ENCODE results near the gene CDH23.

Gene CDH23

GRCh38 chr10:71747039-71747531 is 350.4 kb downstream of the CDH23 start:
- DNase-seq, result no peak

GRCh38 chr10:71747551-71748523 is 351.1 kb downstream of the CDH23 start:
- peak in 1 of 14 donors; percentile 36 for DNase-seq

DNA sequence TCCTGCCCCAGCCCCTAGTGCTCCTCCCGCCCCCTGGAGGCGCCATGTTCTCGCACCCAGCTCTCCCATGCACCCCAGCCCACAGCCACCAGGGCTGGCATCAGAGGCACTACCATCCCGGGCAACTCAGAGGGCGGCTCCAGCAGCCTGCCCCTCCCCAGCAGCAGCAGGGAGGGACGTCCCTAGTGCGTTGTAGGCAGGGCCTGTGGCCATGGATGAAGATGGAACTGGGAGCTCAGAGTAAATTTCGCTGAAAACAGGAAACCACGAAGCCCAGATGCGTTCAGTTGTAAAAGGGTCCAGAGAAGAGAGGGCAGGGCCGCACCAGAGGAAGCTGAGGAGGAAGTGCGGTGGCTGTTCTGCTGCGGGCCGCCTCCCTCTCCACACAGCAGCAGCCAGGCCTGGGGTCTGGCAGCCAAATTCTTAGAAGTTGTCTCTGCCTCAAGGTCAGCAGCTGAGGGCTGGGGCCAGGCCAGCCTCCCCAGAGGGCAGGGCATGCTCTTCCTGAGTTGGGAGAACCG is 352.0 kb downstream of the CDH23 start:
- peak in 8 of 14 donors; percentile 39 to 68 (median 58) for DNase-seq

GRCh38 chr10:71749396-71749795 is 352.7 kb downstream of the CDH23 start:
- DNase-seq, result no peak

DNA sequence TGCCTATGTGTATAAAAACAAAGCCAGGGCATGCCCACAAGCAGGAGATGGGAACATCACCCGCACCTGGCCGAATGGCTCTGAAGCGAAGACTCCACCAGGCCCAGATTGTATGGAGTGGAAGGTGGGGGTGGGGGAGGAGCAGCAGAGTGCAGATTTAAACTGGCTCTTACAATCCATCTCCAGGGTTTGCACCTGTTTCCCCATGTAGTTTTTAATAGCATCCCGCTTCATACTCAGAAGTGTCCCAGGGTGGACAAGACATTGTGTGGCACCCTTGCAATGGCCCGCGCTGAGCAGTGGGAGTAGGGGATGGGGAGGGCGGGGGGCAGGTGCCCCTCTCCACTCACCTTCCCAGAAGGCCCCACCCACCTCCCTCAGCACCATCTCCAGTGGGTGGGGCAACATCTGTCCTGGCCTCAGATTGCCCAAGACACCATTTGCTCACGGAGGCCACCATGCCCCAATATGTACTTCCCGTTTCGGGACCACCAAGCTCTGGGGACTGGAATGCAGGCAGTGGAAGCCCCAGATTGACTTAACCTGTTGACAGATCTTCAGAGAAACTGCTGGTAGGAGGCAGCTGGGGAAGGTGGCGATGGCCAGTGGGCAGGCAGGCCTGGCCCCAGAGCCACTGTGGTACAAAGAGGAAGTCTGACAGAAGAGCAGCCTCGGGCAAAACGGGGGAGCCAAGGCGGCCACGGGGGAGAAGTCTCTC is 353.6 kb downstream of the CDH23 start:
- DNase-seq, result no peak

GRCh38 chr10:71750986-71751385 is 354.3 kb downstream of the CDH23 start:
- no peak for DNase-seq

GRCh38 chr10:71751515-71752224 is 354.9 kb downstream of the CDH23 start:
- no peak for DNase-seq

DNA sequence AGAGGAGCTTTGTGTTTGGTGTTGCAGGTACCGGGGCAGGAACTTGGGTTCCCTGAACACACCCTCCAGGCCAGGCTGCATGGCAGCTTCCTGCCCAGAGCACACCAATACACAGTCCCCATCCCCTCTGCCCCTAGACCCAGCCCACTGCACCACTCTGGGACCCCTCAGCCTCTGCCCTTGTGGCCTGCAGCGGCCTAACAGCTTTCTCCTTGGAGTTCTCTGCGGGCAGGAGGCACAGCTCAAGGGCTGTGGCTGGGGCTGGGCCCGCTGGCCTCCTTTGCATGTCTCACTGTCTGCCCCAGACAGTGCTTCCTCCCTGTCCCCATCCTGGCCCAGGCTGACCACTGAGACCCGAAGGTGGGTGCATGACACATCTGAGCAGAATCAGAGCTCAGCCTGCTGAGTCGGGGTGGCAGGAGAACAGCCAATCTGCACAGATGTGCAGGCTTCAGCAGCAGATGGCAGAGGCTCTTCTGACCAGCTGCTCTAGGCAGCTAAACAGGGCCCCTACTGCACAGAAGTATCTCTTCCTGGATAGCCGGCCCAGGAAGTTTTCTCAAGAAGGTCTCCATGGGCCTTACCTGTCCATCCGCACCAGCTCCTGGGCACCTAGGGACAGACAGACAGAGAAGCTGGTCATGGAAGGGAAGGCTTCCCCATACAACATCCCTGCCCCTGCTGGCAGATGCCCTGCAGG is 355.8 kb downstream of the CDH23 start:
- DNase-seq, result no peak

GRCh38 chr10:71753091-71753959 is 356.6 kb downstream of the CDH23 start:
- DNase-seq, result peak in 10 of 14 donors; percentile 26 to 63 (median 38)

GRCh38 chr10:71753960-71754505 is 357.3 kb downstream of the CDH23 start:
- no peak for DNase-seq

DNA sequence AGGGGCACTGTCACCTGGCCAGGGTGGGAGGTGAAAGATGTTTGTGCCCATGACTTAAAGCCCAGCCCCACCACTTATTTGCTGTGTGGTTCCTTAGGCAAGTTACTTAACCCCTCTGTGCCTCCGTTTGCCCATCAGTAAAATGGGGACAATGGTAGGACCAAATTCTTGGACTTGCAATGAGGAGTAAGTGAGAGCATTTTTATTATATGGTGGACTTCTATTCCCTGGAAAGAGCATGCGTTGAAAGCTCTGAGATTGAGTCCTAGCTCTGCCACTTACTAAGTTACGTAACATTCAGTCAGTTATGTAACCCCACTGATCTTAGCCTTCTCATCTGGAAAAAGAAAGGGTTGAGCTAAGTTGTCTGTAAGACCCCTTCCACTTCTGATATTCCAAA is 357.8 kb downstream of the CDH23 start:
- no peak for DNase-seq

GRCh38 chr10:71755179-71755879 is 358.6 kb downstream of the CDH23 start:
- no peak for DNase-seq

GRCh38 chr10:71756311-71757191 is 359.8 kb downstream of the CDH23 start:
- DNase-seq, result peak in 5 of 14 donors; percentile 24 to 57 (median 37)

DNA sequence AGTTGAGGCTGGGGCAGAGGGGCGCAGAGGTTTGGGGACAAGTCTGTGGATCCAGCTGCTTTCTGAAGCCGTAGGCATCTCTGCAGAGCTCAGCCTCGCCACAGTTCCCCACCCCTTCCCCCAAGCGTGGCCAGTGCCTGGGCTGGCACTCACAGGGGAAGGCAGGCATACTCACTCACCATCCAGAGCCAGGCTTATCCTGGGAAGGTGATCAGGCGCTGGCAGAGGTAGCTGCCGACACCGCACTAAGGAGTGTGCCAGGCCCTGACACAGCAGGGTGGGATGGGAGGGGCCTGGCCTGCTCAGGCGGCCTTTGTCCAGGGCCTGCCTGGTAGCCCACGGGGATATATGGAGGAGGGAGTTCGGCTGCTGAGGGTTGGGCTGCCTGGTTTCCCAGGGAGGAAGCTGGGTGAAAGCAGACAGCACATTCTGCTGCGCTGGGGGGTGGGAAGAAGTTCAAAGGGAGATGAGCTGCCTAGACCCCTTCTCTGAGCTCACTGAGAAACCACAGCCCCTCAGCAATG is 360.7 kb downstream of the CDH23 start:
- peak in 8 of 14 donors; percentile 52 to 78 (median 58) for DNase-seq

GRCh38 chr10:71761105-71761511 is 364.4 kb downstream of the CDH23 start:
- no peak for DNase-seq

DNA sequence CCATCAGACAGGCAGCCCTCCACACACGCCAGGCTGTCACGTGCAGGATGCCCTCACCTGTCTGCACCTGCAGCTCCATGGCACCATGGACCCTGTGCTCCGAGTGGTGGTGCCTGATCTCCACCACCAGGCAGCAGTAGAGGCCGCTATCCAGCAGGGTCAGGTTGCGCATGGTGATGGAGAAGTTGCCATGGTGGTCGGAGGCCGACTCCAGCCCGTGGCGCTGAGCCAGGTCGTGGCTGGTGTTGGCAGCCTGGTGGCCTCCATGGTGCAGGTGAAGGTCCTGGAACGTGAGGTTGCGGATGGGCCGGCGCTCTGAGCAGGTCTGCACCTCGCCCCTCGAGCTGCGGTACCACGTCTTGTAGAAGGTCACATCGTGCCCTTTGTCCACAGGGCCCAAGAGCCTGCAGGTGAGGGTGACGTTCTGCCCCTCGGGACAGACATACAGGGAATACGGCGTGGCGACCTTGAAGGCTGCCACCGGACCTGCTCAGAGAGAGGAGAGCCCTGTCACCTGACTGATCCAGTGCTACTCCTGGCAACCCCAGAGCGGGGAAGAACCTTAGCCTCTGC is 364.9 kb downstream of the CDH23 start:
- no peak for DNase-seq

- no peak for DNase-seq
These were observed 365.6 kb downstream of the CDH23 start for GRCh38 chr10:71762324-71762723.

All from C1 segment of cervical spinal cord (tissue), 14 donors.